VCaP (cell line): ENCODE data around the gene BCHE.

Experiments
- H3K27ac ChIP-seq: fragments of 450-650 bp; 2 replicates; pipeline ENCODE4 v1.5.1; 2017
- CTCF ChIP-seq: fragments of 450-650 bp; conservative IDR thresholded peaks from 2 replicates; pipeline ENCODE4 v1.5.1; 2017; ENCODE audit warnings: mild to moderate bottlenecking, moderate library complexity

Gene BCHE

GRCh38 chr3:165837058-165837525 lies at the start of gene BCHE:
TSS of gene BCHE (minus strand) at chr3:165837423. CDS start at chr3:165831033, 6,390 bp downstream.
- peak within 1 kb of the TSS; percentile 70 for H3K27ac ChIP-seq

GRCh38 chr3:165885558-165886270 lies 48.5 kb upstream of the BCHE start:
- H3K27ac ChIP-seq, result no peak overlapping the region
- TF ChIP-seq CTCF, result no peak

More at GRCh38 chr3:165837058-165837525, at the start of gene BCHE:
- TF ChIP-seq CTCF, result no peak

- H3K27ac ChIP-seq, result peak overlapping the region; percentile 46
- no peak for TF ChIP-seq CTCF
Measured at GRCh38 chr3:165884518-165884917, 47.3 kb upstream of the BCHE start.

GRCh38 chr3:165883863-165884478 lies 46.7 kb upstream of the BCHE start:
- TF ChIP-seq CTCF, result no peak
- peak overlapping the region; percentile 46 for H3K27ac ChIP-seq

- TF ChIP-seq CTCF, result no peak
- H3K27ac ChIP-seq, result no peak overlapping the region
Measured at GRCh38 chr3:165883117-165883516, 45.9 kb upstream of the BCHE start.

GRCh38 chr3:165875644-165876043 lies 38.4 kb upstream of the BCHE start:
- TF ChIP-seq CTCF, result no peak
- no peak overlapping the region for H3K27ac ChIP-seq

GRCh38 chr3:165874663-165875489 lies 37.7 kb upstream of the BCHE start:
- no peak for TF ChIP-seq CTCF
- no peak overlapping the region for H3K27ac ChIP-seq
